GM12873 (cell line): ENCODE data around the gene RAP2C.

Experiments
- CTCF ChIP-seq: IDR thresholded peaks from 2 replicates; pipeline ENCODE4 v1.5.1; 2012; ENCODE audit warnings: low read depth, mild to moderate bottlenecking, moderate library complexity, low read length, control low read depth; ENCODE audit not compliant: insufficient read depth; ENCODE audit errors: missing control alignments

RAP2C gene

DNA sequence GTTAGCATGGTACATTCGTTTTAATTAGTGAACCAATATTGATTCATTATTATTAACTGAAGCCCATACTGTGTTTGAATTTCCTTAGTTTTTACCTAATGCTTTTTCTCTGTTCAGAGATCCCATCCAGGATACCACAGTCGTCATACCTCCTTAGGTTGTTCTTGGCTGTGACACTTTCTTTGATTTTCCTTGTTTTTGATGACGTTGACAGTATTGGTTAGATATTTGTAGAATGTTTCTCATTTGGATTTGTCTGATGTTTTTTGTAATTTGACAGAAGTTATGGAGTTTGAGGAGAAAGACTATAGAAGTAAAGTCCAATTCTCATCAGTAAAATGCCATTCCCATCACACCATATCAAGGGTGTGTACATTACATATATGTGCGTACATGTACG lies 16.2 kb upstream of the RAP2C start:
- TF ChIP-seq CTCF, result no peak

GRCh38 chrX:132231587-132231986 lies 12.3 kb upstream of the RAP2C start:
- TF ChIP-seq CTCF, result no peak

GRCh38 chrX:132227383-132228112 lies 8.3 kb upstream of the RAP2C start:
- no peak for TF ChIP-seq CTCF

DNA sequence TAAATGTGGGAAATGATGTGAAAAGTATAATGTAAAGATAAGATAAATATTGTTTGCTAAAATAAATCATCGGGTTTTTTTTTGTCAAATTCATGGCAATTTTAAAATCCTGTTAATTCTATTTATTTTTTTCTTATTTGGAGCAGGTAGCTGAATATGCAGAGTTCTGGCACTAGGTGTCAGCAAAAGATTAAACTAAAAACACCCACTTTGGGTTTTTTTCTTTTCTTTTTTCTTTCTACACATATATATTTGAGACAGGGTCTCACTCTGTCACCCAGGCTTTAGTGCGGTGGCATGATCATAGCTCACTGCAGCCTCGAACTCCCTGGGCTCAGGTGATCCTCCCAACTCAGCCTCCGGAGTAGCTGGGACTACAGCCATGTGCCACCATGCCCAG lies 6.9 kb upstream of the RAP2C start:
- TF ChIP-seq CTCF, result peak; percentile 40

- TF ChIP-seq CTCF, result no peak
Observed at GRCh38 chrX:132218100-132218812, 991 bp downstream of the RAP2C start.

- no peak for TF ChIP-seq CTCF
Observed at GRCh38 chrX:132217203-132218073, 1.8 kb downstream of the RAP2C start.

- TF ChIP-seq CTCF, result no peak
Observed at GRCh38 chrX:132216806-132217202, 2.4 kb downstream of the RAP2C start.
